HUES48 (cell line): ENCODE data around the gene MYL11.
"Not testable (repeated sequence)": the region's sequence is repeated elsewhere in the genome, so short reads cannot be mapped to it uniquely, and the experiment has no call there.

ENCODE experiments used
- H3K27ac ChIP-seq: one replicate; pipeline ENCODE4 v1.7.0; 2013; ENCODE audit warnings: low read depth, low read length, inconsistent platforms
- H3K27me3 ChIP-seq: 2 replicates; pipeline ENCODE4 v1.6.1; 2013; ENCODE audit warnings: mild to moderate bottlenecking, low read length; ENCODE audit not compliant: control insufficient read depth, insufficient read depth
- H3K36me3 ChIP-seq: 2 replicates; pipeline ENCODE4 v1.6.1; 2013; ENCODE audit warnings: low read length; ENCODE audit not compliant: control insufficient read depth, insufficient read depth
- H3K4me1 ChIP-seq: 2 replicates; pipeline ENCODE4 v1.6.1; 2013; ENCODE audit warnings: mild to moderate bottlenecking, low read length; ENCODE audit not compliant: control insufficient read depth, insufficient read depth
- H3K4me3 ChIP-seq: 2 replicates; pipeline ENCODE4 v1.5.1; 2013; ENCODE audit warnings: mild to moderate bottlenecking, low read depth, low read length
- H3K9ac ChIP-seq: 2 replicates; pipeline ENCODE4 v1.6.1; 2013; ENCODE audit warnings: mild to moderate bottlenecking, low read depth, low read length, moderate library complexity
- H3K9me3 ChIP-seq: 2 replicates; pipeline ENCODE4 v1.6.1; 2013; ENCODE audit warnings: low read length; ENCODE audit not compliant: control insufficient read depth, insufficient read depth

MYL11 gene, protein sequence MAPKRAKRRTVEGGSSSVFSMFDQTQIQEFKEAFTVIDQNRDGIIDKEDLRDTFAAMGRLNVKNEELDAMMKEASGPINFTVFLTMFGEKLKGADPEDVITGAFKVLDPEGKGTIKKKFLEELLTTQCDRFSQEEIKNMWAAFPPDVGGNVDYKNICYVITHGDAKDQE

DNA sequence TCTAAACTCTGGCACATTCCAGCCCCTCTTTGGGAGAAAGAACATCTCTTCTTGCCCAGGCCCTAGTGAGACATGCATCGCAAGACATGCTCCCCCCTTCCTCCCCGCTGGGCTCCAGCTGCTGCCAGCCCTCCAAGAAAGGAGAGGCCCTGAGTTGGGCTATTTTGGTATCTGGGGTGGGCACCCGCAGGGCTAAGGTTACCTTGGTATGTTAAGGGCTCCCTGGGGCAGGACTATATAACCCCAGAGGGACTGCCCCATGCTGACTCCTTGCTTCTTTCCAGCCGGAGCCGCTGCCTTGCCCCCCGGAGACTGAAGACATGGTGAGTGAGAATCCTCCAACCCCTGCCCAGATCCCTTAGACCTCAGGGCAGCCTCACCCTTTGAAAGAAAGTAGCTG is at the start of gene MYL11:
TSS of gene MYL11 (plus strand) at position 265 of the 400 bp plus-strand sequence. CDS start at position 321, 56 bp downstream.
- no peak within 1 kb of the TSS for H3K27ac ChIP-seq

DNA sequence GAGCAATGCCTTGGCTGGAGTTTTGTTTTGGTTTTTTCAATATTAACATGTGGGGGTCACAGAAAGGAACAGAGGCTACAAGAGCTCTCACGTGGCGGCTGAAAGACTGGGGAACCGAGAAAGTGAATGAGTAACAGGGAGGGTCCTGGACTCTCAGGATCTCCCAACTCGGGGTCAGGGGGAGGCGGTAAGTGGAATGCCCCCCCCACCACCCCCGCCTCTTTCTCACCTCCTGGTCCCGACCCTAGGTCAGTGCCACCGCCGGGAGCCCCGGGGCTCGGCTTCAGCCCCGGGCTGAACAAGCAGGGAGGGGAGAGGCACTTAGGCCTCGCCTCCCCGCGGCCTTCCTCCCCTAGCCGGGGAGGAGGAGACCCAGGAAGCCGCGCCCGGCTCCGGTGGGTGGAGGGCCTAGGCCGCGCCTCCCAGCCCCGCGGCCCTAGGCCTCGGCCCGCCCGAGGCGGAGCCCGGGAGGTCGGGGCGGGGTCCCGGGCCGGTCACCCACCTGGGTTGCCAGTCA is 40.1 kb upstream of the MYL11 start:
- H3K4me1 ChIP-seq, H3K9me3 ChIP-seq, H3K27me3 ChIP-seq, H3K36me3 ChIP-seq, H3K9ac ChIP-seq: not testable (repeated sequence)
- Histone ChIP-seq H3K27ac (peak overlapping the region; percentile 70), H3K4me3 (peak overlapping the region; percentile 85)

More for the DNA sequence above, at the start of gene MYL11:
- H3K27me3 ChIP-seq: no peaks in the 10 kb centered on the region
- H3K4me3 ChIP-seq: no peak within 1 kb of the TSS
- peaks cover 6% of the 10 kb centered on the region for H3K4me1 ChIP-seq
- no peaks in the 10 kb centered on the region for H3K36me3 ChIP-seq
- H3K9ac ChIP-seq: no peak within 1 kb of the TSS
- no peaks in the 10 kb centered on the region for H3K9me3 ChIP-seq

DNA sequence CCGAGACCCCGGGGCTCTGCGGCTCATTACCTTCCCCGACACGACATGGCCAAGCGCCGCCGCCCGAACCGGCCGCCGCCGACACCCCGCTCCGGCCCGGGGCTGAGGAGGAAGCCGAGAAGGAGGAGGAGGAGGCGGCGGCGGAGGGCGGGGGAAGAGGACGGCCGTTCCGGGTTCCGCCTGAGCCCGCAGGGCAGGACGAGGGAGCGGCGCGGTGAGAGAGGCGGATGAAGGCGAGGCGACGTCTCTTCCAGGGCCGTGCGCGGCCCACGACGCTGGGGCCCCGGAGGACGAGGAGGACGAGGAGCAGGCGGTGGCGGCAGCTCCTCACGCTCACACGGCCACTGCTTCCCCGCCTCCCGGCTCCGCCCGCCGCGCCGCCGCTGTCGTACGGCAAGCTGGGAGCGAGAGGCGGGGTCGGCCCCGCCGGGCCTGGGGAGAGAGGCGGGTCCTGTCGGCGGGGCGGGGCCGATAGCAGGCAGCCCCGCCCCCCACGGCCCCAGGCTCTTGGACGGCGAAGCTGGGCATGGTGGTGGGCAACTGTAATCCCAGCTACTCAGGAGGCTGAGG is 39.5 kb upstream of the MYL11 start:
- Histone ChIP-seq H3K4me3 (peak overlapping the region; percentile 85), H3K27ac (peak overlapping the region; percentile 87), H3K9ac (peak overlapping the region; percentile 78; the same call in 1 of the 2 replicates)
- not testable (repeated sequence) for H3K36me3 ChIP-seq, H3K27me3 ChIP-seq, H3K4me1 ChIP-seq, H3K9me3 ChIP-seq

DNA sequence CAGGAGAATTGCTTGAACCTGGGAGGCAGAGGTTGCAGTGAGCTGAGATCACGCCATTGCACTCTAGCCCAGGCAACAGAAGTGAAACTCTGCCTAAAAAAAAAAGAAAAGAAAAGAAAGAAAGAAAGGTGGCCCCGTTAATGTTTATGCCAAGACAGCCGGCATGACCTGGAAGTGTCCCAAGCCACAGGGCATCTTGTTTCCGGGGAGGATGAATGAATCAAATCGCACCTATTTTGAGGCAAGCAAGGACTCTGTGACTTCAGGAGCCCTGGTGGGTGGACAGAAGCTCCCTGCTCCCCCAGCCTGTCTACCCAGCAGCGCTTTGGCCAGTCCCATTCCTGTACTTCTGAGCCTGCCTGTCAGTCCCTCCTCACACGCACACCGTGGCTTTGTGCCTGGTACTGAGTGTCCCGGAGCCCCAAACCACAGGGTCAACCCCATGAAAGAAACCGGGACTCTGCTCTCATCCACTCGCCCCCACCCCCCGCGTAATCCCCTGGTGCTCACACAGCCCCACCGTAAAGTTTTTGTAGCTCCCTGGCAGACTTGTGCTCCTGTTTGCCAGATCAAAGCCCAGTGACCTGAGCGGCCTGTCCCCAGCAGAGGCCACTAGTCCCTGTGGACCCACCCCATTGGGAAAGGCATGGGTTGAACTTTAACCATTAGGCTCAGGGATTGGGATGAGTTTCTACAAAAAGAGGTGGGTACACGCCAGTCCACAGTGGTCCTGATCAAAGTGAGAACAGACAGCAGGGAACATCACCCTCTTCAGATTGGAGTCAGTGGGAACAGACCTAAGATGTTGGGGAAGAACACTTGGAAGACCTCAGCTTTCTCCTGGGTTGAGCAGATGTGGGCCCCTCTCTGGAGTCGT is 38.8 kb upstream of the MYL11 start:
- Histone ChIP-seq H3K27ac (no peak overlapping the region), H3K4me3 (peak overlapping the region; percentile 85), H3K4me1 (peaks cover 6% of the 10 kb centered on the region; the same call in 1 of the 2 replicates)

DNA sequence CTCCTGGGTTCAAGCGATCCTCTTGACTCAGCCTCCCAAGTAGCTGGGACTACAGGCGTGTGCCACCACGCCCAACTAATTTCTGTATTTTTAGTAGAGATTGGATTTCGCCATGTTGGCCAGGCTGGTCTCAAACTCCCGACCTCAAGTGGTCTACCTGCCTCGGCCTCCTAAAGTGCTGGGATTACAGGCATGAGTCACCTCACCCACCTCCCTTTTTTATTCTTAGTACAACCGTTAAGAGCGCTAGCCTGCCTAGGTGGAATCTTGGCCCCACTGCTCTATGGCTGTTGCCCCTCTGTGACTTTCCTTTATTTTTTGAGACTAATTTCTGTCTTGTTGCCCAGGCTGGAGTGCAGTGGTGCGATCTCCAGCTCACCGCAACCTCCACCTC is 36.6 kb upstream of the MYL11 start:
- not testable (repeated sequence) for H3K27ac ChIP-seq, H3K9me3 ChIP-seq, H3K4me1 ChIP-seq, H3K27me3 ChIP-seq, H3K36me3 ChIP-seq, H3K4me3 ChIP-seq, H3K9ac ChIP-seq

More for the DNA sequence above, 38.8 kb upstream of the MYL11 start:
- H3K9ac ChIP-seq: no peak overlapping the region
- no peaks in the 10 kb centered on the region for H3K9me3 ChIP-seq
- H3K27me3 ChIP-seq: no peaks in the 10 kb centered on the region
- H3K36me3 ChIP-seq: no peaks in the 10 kb centered on the region

DNA sequence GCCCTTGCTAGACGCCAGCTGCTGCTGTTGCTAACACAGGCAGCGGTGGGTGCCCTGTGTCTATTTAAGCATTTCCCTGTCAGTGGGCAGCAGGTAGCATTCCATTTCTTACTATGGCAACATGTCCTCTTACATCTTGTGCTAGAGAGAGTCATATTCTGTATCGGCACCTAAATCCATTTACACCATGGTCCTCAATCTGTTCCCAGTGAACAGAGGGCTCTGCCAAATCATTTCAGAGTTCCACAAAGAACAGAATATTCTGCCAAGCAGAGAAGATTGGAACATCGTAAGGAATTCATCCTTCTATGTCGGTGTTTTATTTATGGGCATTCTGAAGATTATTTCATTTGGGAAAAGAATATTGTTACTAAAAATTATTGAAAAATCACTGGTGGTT is 35.9 kb upstream of the MYL11 start:
- not testable (repeated sequence) for H3K36me3 ChIP-seq, H3K27me3 ChIP-seq, H3K9me3 ChIP-seq, H3K9ac ChIP-seq, H3K4me3 ChIP-seq, H3K27ac ChIP-seq, H3K4me1 ChIP-seq

DNA sequence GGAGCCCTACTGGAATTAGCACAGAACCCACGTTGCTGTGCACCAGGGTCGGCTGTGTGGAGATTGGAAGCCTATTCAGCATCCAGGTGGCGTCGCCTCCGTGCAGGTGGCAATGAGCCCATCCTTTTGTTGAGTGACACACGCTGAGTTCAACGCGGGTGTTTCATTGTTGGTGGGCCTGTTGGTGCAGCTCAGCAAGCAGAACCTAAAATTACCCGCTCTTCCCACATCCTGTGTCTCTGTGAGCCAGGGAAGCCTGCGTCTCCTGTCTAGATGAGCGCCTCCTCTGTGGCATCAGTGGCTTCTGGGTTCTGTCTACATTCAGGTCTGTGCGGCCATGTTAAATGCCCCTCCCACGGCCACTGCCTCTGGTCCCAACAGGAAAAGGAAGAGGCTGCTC is 34.0 kb upstream of the MYL11 start:
- Histone ChIP-seq H3K9ac (no peak overlapping the region), H3K9me3 (no peaks in the 10 kb centered on the region), H3K4me1 (peaks cover 3% of the 10 kb centered on the region; the same call in 1 of the 2 replicates)

DNA sequence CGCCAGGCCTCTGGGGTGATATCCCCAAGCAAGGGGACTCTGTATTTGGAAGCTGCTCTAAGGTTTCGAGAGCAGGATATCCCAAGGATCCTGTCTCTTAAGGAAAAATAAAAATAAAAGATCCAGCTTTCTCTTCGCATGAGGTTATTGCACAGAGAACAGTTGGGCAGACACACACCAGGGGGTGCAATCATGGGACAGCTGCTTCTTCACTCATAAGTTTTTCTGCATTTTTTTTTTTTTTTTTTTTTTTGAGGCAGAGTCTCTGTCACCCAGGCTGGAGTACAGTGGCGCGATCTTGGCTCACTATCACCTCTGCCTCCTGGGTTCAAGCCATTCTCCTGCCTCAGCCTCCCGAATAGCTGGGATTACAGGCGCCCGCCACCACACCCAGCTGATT is 32.6 kb upstream of the MYL11 start:
- H3K36me3 ChIP-seq, H3K27me3 ChIP-seq, H3K4me3 ChIP-seq, H3K9me3 ChIP-seq, H3K4me1 ChIP-seq, H3K27ac ChIP-seq, H3K9ac ChIP-seq: not testable (repeated sequence)

More for the DNA sequence above, 34.0 kb upstream of the MYL11 start:
- no peak overlapping the region for H3K4me3 ChIP-seq
- H3K27ac ChIP-seq: no peak overlapping the region
- H3K27me3 ChIP-seq: no peaks in the 10 kb centered on the region
- no peaks in the 10 kb centered on the region for H3K36me3 ChIP-seq

DNA sequence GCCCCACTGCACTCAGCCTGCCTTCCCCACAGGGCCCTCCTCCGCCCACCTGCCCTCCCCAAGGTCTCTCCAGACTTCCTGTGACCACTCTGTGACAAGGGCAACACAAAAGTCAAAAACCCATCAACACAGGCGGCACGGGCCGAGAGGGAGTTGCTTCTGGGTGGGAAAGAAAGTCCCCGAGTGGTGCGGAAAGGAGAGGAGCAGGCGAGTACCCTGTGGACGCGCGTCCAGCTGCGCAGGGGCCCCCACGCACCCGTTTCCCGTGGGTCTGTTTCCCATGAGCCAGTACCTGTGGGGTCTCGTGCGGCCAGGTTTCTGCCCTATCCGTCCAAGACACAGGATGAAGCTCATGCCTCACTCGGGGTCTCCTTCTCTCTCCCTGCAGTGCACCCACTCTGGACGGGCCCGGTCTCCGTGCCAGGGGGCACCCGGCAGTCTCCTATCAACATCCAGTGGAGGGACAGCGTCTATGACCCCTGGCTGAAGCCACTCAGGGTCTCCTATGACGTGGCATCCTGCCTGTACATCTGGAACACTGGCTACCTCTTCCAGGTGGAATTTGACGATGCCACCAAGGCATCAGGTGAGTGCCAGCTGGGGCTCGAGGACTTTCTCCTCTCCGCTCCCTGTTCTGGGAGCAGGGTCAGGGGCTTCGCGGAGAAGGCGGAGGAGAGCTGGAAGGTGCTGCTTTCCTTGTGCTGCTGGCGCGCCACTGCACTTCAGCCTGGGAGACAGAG is 31.7 kb upstream of the MYL11 start:
- no peaks in the 10 kb centered on the region for H3K9me3 ChIP-seq
- no peak overlapping the region for H3K4me3 ChIP-seq
- H3K27me3 ChIP-seq: no peaks in the 10 kb centered on the region
- no peak overlapping the region for H3K9ac ChIP-seq
- no peak overlapping the region for H3K27ac ChIP-seq
- H3K4me1 ChIP-seq: no peaks in the 10 kb centered on the region
- no peaks in the 10 kb centered on the region for H3K36me3 ChIP-seq

DNA sequence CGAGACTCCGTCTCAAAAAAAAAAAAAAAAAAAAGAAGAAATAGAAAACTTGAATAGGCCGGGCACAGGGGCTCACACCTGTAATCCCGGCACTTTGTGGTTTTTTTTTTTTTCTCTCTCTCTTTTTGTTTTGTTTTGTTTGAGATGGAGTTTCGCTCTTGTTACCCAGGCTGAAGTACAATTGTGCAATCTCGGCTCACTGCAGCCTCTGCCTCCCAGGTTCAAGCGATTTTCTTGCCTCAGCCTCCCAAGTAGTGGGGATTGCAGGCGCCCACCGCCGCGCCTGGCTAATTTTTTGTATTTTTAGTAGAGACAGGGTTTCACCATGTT is 31.1 kb upstream of the MYL11 start:
- H3K4me3 ChIP-seq, H3K27me3 ChIP-seq, H3K9ac ChIP-seq, H3K4me1 ChIP-seq, H3K9me3 ChIP-seq, H3K27ac ChIP-seq, H3K36me3 ChIP-seq: not testable (repeated sequence)
